ENCODE results near the gene LINS1. TPM values are rescaled to one million over a fixed set of nuclear protein-coding genes. Genes with fewer than 3 reads are reported as not detected.

LINS1 gene
- total and polyA plus RNA-seq, 10 of the 15 experiments (the other 5 are each of a cell fraction or from before 2014, with no cell fraction given): 13.5 to 33.1 (median 20.3) TPM

- Histone ChIP-seq H3K36me3 (ENCODE audit: control insufficient read depth in 2 of 2, insufficient read depth in 2 of 2, low read length in 1 of 2) (no peaks in the 10 kb centered on the region), H3K27ac (ENCODE audit: control insufficient read depth, insufficient read depth) (no peak overlapping the region), H3K27me3 (replicated peaks in 1 of 2; ENCODE audit: control insufficient read depth in 2 of 2, insufficient read depth in 2 of 2, low read length in 1 of 2) (no peaks in the 10 kb centered on the region; a peak in 1 of 4 replicates), H3K9ac (ENCODE audit: control insufficient read depth, insufficient read depth, low read length) (no peak overlapping the region), H3K4me2 (ENCODE audit: control insufficient read depth, insufficient read depth) (no peak overlapping the region), H4K20me1 (ENCODE audit: control insufficient read depth, insufficient read depth) (no peaks in the 10 kb centered on the region), H3K4me3 (no peak overlapping the region), H3K4me1 (ENCODE audit: control insufficient read depth, insufficient read depth, low read length) (no peaks in the 10 kb centered on the region), H2AFZ (ENCODE audit: control insufficient read depth, low read depth, low read length) (no peak overlapping the region), H3K79me2 (ENCODE audit: control insufficient read depth, insufficient read depth, low read length) (no peaks in the 10 kb centered on the region), H3K9me3 (replicated peaks; ENCODE audit: control insufficient read depth, insufficient read depth, low read length) (no peaks in the 10 kb centered on the region)
- BruUV-seq (replicated peaks): no TSS peak
- no peak for DNase-seq (ENCODE audit: low read depth, low spot score)
- CTCF ChIA-PET: no interaction called here
- WGBS (ENCODE audit: insufficient coverage, insufficient replicate concordance, low lambda C conversion rate, missing lambda C conversion rate): 35% methylated on average over 4 of the region's 4 CpGs
- SMC1A ChIA-PET (ENCODE audit: uncharacterized antibody, unreplicated experiment): no interaction called here
- intact Hi-C loops (cut with micrococcal nuclease; ENCODE audit: unreplicated experiment) (no loop called here), in situ Hi-C loops (cut with MboI) (no loop called here)
- ATAC-seq: no peak
- POLR2A ChIA-PET: no interaction called here
- RAD21 ChIA-PET (ENCODE audit: unreplicated experiment): no interaction called here
- TF ChIP-seq CBX5 (IDR thresholded peaks at IDR 0.05; ENCODE audit: low read depth): no peak
- TF ChIP-seq ZBED1 (IDR thresholded peaks at IDR 0.05; ENCODE audit: borderline replicate concordance): no peak
- TF ChIP-seq HDAC6 (IDR thresholded peaks at IDR 0.05; ENCODE audit: unreplicated experiment): no peak
- TF ChIP-seq IRF5 (IDR thresholded peaks at IDR 0.05; ENCODE audit: borderline replicate concordance): no peak
- no peak for TF ChIP-seq DPF2 (IDR thresholded peaks at IDR 0.05)
- no peak for TF ChIP-seq JUND (IDR thresholded peaks at IDR 0.05; ENCODE audit: low read depth, low read length)
- no peak for TF ChIP-seq NRF1 (conservative IDR thresholded peaks at IDR 0.05; ENCODE audit: low read depth, low read length)
- no peak for TF ChIP-seq ZSCAN29 (IDR thresholded peaks at IDR 0.05)
- no peak for TF ChIP-seq ZBTB11 (CRISPR knock-in tag; IDR thresholded peaks at IDR 0.05)
- no peak for TF ChIP-seq E2F4 (IDR thresholded peaks at IDR 0.05; ENCODE audit: low read depth, low read length)
- TF ChIP-seq HDGF (IDR thresholded peaks at IDR 0.05): no peak
- TF ChIP-seq HSF1 (IDR thresholded peaks at IDR 0.05; ENCODE audit: low read depth, low read length): no peak
- TF ChIP-seq BRCA1 (IDR thresholded peaks at IDR 0.05; ENCODE audit: low read depth, low read length): no peak
- TF ChIP-seq CHD2 (IDR thresholded peaks at IDR 0.05; ENCODE audit: borderline replicate concordance, low read depth, low read length): no peak
- TF ChIP-seq RBBP5 (conservative IDR thresholded peaks at IDR 0.05): no peak
- no peak for TF ChIP-seq CREM (IDR thresholded peaks at IDR 0.05; ENCODE audit: low read depth)
- TF ChIP-seq MEF2B (IDR thresholded peaks at IDR 0.05; ENCODE audit: partially characterized antibody, poor library complexity, severe bottlenecking): no peak
- no peak for TF ChIP-seq SMAD5 (IDR thresholded peaks at IDR 0.05; ENCODE audit: low read depth)
- TF ChIP-seq RCOR1 (conservative IDR thresholded peaks at IDR 0.05; ENCODE audit: low read depth, low read length): no peak
- TF ChIP-seq CHD1 (IDR thresholded peaks at IDR 0.05; ENCODE audit: low read depth, low read length): no peak
- no peak for FAIRE-seq
These were observed 70.8 kb downstream of the LINS1 start for GRCh38 chr15:100531204-100531603.
